ENCODE results near the gene LY6G5C. TPM values are rescaled to one million over a fixed set of nuclear protein-coding genes. Genes with fewer than 3 reads are reported as not detected.
A peak's percentile ranks its signal among the peaks of the same experiment; 100 is the strongest.

LY6G5C gene
- total and polyA plus RNA-seq, 9 of the 15 experiments (the other 6 are each of a cell fraction or from before 2014, with no cell fraction given), result 0.10 to 0.67 (median 0.46) TPM; not detected in 4

DNA sequence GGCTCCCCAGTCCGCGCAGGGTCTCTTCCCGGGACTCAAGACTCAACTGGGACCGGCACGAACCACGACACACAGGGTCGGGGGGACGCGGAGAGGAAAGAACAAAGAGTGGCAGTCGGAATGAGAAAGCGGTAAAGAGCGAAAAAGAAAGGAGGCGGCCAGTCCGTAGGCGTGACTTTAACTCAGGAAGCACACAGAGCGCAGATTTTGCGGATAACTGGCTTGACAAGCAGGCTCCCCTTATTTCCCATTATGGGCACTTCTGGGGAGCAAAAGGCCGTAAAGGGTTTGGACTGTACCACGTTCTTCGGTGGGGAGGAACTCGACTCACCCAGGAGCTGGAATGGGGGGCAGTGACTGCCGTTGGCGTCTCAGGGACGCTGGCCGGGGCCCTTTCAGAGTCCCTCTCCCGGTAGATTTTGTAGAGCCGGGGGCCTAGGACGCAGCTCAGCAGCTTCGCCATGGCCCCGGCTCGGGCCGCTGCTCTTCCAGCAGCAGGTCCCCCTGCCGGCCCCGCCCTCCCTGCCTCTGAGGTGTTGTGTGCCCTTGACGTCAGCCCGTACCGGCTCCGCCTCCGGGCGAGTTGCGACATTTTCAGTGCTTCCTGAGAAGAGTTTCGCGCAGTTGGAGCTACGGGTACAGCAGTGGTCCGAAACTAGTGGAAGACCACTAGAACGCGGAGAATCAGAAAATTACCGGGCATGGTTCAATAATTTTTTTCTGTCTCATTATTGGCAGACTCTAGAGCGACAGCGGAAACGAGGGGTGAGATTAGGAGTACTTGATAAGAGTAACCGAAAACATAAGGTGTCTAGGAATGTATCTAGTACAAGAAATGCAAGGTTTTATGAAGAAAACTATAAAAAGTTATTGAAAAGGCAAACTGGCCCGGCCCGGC is 22.2 kb upstream of the LY6G5C start, which contains the start of gene ABHD16A (continued):
- TF ChIP-seq, protein P1, sequence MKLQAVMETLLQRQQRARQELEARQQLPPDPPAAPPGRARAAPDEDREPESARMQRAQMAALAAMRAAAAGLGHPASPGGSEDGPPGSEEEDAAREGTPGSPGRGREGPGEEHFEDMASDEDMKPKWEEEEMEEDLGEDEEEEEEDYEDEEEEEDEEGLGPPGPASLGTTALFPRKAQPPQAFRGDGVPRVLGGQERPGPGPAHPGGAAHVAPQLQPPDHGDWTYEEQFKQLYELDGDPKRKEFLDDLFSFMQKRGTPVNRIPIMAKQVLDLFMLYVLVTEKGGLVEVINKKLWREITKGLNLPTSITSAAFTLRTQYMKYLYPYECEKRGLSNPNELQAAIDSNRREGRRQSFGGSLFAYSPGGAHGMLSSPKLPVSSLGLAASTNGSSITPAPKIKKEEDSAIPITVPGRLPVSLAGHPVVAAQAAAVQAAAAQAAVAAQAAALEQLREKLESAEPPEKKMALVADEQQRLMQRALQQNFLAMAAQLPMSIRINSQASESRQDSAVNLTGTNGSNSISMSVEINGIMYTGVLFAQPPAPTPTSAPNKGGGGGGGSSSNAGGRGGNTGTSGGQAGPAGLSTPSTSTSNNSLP (IDR thresholded peaks at IDR 0.05; ENCODE audit: borderline replicate concordance, low read depth, low read length), result no peak
- TF ChIP-seq BMI1 (IDR thresholded peaks at IDR 0.05; ENCODE audit: low read length), result no peak
- no peak for TF ChIP-seq MEF2D (tag; conservative IDR thresholded peaks at IDR 0.05; ENCODE audit: low read depth)
- peak; percentile 29; the same call in 1 of the 2 replicates for TF ChIP-seq FOXJ2 (tag; IDR thresholded peaks at IDR 0.05)
- TF ChIP-seq HDAC8 (tag; IDR thresholded peaks at IDR 0.05), result peak; percentile 44; the same call in 1 of the 2 replicates
- TF ChIP-seq, protein P2, sequence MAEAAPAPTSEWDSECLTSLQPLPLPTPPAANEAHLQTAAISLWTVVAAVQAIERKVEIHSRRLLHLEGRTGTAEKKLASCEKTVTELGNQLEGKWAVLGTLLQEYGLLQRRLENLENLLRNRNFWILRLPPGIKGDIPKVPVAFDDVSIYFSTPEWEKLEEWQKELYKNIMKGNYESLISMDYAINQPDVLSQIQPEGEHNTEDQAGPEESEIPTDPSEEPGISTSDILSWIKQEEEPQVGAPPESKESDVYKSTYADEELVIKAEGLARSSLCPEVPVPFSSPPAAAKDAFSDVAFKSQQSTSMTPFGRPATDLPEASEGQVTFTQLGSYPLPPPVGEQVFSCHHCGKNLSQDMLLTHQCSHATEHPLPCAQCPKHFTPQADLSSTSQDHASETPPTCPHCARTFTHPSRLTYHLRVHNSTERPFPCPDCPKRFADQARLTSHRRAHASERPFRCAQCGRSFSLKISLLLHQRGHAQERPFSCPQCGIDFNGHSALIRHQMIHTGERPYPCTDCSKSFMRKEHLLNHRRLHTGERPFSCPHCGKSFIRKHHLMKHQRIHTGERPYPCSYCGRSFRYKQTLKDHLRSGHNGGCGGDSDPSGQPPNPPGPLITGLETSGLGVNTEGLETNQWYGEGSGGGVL (CRISPR knock-in tag; IDR thresholded peaks at IDR 0.05), result no peak
- TF ChIP-seq ZNF124 (CRISPR knock-in tag; IDR thresholded peaks at IDR 0.05), result no peak
- peak; percentile 67 for TF ChIP-seq ATF1 (CRISPR knock-in tag; IDR thresholded peaks at IDR 0.05)
- TF ChIP-seq ATF1 (tag; IDR thresholded peaks at IDR 0.05), result peak; percentile 98
- TF ChIP-seq, protein P3, sequence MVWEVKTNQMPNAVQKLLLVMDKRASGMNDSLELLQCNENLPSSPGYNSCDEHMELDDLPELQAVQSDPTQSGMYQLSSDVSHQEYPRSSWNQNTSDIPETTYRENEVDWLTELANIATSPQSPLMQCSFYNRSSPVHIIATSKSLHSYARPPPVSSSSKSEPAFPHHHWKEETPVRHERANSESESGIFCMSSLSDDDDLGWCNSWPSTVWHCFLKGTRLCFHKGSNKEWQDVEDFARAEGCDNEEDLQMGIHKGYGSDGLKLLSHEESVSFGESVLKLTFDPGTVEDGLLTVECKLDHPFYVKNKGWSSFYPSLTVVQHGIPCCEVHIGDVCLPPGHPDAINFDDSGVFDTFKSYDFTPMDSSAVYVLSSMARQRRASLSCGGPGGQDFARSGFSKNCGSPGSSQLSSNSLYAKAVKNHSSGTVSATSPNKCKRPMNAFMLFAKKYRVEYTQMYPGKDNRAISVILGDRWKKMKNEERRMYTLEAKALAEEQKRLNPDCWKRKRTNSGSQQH (CRISPR knock-in tag; IDR thresholded peaks at IDR 0.05), result no peak; the same call in 1 of the 2 replicates
- peak; percentile 83 for TF ChIP-seq MYC (IDR thresholded peaks at IDR 0.05; ENCODE audit: low read depth, low read length)
- TF ChIP-seq MYC (CRISPR knock-in tag; IDR thresholded peaks at IDR 0.05; ENCODE audit: borderline replicate concordance, low read depth), result peak; percentile 83; the same call in 1 of the 2 replicates
- TF ChIP-seq ZNF76 (CRISPR knock-in tag; IDR thresholded peaks at IDR 0.05; ENCODE audit: borderline replicate concordance), result peak; percentile 65; the same call in 1 of the 2 replicates
- peak; percentile 39; the same call in 1 of the 2 replicates for TF ChIP-seq SMAD4 (CRISPR knock-in tag; conservative IDR thresholded peaks at IDR 0.05)
- peak; percentile 80 for TF ChIP-seq GATA2 (CRISPR knock-in tag; IDR thresholded peaks at IDR 0.05)
- peak in 1 of 2 experiments; percentile 67; a peak in 1 of 4 replicates for TF ChIP-seq ETV6 (IDR thresholded peaks at IDR 0.05; ENCODE audit: borderline replicate concordance in 1 of 2, low read depth in 2 of 2, low read length in 1 of 2)
- no peak for TF ChIP-seq ETV6 (CRISPR knock-in tag; IDR thresholded peaks at IDR 0.05; ENCODE audit: borderline replicate concordance)
- no peak for TF ChIP-seq CCAR2 (IDR thresholded peaks at IDR 0.05; ENCODE audit: low read depth, low read length)
- TF ChIP-seq RUNX1 (IDR thresholded peaks at IDR 0.05; ENCODE audit: low read depth), result peak; percentile 54; the same call in 1 of the 2 replicates
- 0 out of 2 replicates have a peak, but pooled peaks have one; percentile 76 for TF ChIP-seq ZNF589 (CRISPR knock-in tag; IDR thresholded peaks at IDR 0.05; ENCODE audit: low read depth)
- TF ChIP-seq ARID2 (IDR thresholded peaks at IDR 0.05), result peak; percentile 67
- TF ChIP-seq ZNF23 (CRISPR knock-in tag; IDR thresholded peaks at IDR 0.05), result no peak
- peak; percentile 89 for TF ChIP-seq BRD4 (IDR thresholded peaks at IDR 0.05)
- TF ChIP-seq RAD21 (CRISPR knock-in tag; conservative IDR thresholded peaks at IDR 0.05 in 1 of 2, IDR thresholded peaks at IDR 0.05 in 1 of 2), result peak in 1 of 2 experiments; percentile 21; a peak in 1 of 4 replicates
